ENCODE results near the gene BAZ2B.

- no peak for TF ChIP-seq CTCF (IDR thresholded peaks at IDR 0.05)
- no peak for TF ChIP-seq POLR2A (IDR thresholded peaks at IDR 0.05)
Measured at GRCh38 chr2:159600752-159601151, 15.6 kb downstream of the BAZ2B start.
